ENCODE results near the gene FAM83B. TPM values are rescaled to one million over a fixed set of nuclear protein-coding genes. Genes with fewer than 3 reads are reported as not detected.
A peak's percentile ranks its signal among the peaks of the same experiment; 100 is the strongest.
"Not testable (repeated sequence)": the region's sequence is repeated elsewhere in the genome, so short reads cannot be mapped to it uniquely, and the experiment has no call there.

FAM83B gene
- total RNA-seq, 1 experiment from 2014 or later: not detected

- peak; percentile 17 for DNase-seq (ENCODE audit: low read depth)
These were observed 123.8 kb downstream of the FAM83B start for GRCh38 chr6:54970337-54970736.

- DNase-seq (ENCODE audit: low read depth): no peak
These were observed 125.3 kb downstream of the FAM83B start for GRCh38 chr6:54971825-54972224.

- DNase-seq (ENCODE audit: low read depth): not testable (repeated sequence)
These were observed 132.6 kb downstream of the FAM83B start for GRCh38 chr6:54979161-54979560.

- peak; percentile 49 for DNase-seq (ENCODE audit: low read depth)
These were observed 134.1 kb downstream of the FAM83B start for GRCh38 chr6:54980511-54981275.

GRCh38 chr6:54981276-54981609 is 134.7 kb downstream of the FAM83B start:
- no peak for DNase-seq (ENCODE audit: low read depth)

- DNase-seq (ENCODE audit: low read depth): no peak
These were observed 135.1 kb downstream of the FAM83B start for GRCh38 chr6:54981647-54982046.

GRCh38 chr6:54987633-54988290 is 141.2 kb downstream of the FAM83B start:
- no peak for DNase-seq (ENCODE audit: low read depth)

GRCh38 chr6:54988576-54988975 is 142.0 kb downstream of the FAM83B start:
- no peak for DNase-seq (ENCODE audit: low read depth)

GRCh38 chr6:54990001-54990400 is 143.4 kb downstream of the FAM83B start:
- DNase-seq (ENCODE audit: low read depth): no peak

All from HT1080 (cell line).